HEK293T (cell line): ENCODE data around the gene KLRG1.

ENCODE experiments used
- ELF4 ChIP-seq: fragments of 450-650 bp; IDR thresholded peaks from 2 replicates; pipeline ENCODE4 v1.6.1; 2017; ENCODE audit warnings: antibody characterized with exemption
- FOXM1 ChIP-seq: fragments of 450-650 bp; IDR thresholded peaks from 2 replicates; pipeline ENCODE4 v1.6.1; 2017; ENCODE audit warnings: mild to moderate bottlenecking, borderline replicate concordance
- TARDBP ChIP-seq: fragments of 450-650 bp; IDR thresholded peaks from 2 replicates; pipeline ENCODE4 v1.6.1; 2016

GRCh38 chr12:9049520-9050133, 60.3 kb downstream of the KLRG1 start:
- no peak for TF ChIP-seq ELF4
- no peak for TF ChIP-seq TARDBP
- TF ChIP-seq FOXM1, result no peak
